Measurements from ENCODE around the gene KRT74. TPM values are rescaled to one million over a fixed set of nuclear protein-coding genes. Genes with fewer than 3 reads are reported as not detected.

The KRT74 gene
- total and polyA plus RNA-seq, 2 of the 13 experiments (the other 11 are each of a cell fraction or from before 2014, with no cell fraction given), result not detected

GRCh38 chr12:52601671-52602070, 28.0 kb upstream of the KRT74 start:
- CTCF ChIA-PET (ENCODE audit: low intra/inter-chr PET ratio, low total read pairs), result no interaction called here
- BruUV-seq (replicated peaks), result no TSS peak
- peaks cover 3 to 32% of the 10 kb centered on the region in 2 experiments; a peak in 4 of 5 replicates for H3K27me3 ChIP-seq (ENCODE audit: control insufficient read depth in 1 of 2, insufficient read depth in 2 of 2, low read length in 2 of 2)

More at GRCh38 chr12:52601671-52602070, 28.0 kb upstream of the KRT74 start:
- WGBS (ENCODE audit: low lambda C conversion rate), result 6% methylated on average over 3 of the region's 4 CpGs
- H3K9me3 ChIP-seq (ENCODE audit: low read length), result no peaks in the 10 kb centered on the region
- FAIRE-seq (no peak), ATAC-seq (no peak), DNase-seq (ENCODE audit: low spot score) (no peak)
- no peak overlapping the region for H3K9ac ChIP-seq (ENCODE audit: insufficient read depth, low read depth, low read length)
- no peak overlapping the region for H3K4me2 ChIP-seq (ENCODE audit: low read depth, low read length)
- H4K20me1 ChIP-seq (ENCODE audit: insufficient read depth, low read length), result no peaks in the 10 kb centered on the region
- H3K27ac ChIP-seq (ENCODE audit: extremely low read length, insufficient read depth, low read length), result no peak overlapping the region
- no peaks in the 10 kb centered on the region for H3K4me1 ChIP-seq (ENCODE audit: insufficient read depth, low read length)
- H3K36me3 ChIP-seq (replicated peaks in 1 of 2; ENCODE audit: control insufficient read depth in 1 of 2, insufficient read depth in 2 of 2, low read length in 2 of 2), result no peaks in the 10 kb centered on the region
- POLR2A ChIA-PET, result no interaction called here
- intact Hi-C loops (cut with micrococcal nuclease; ENCODE audit: unreplicated experiment), result no loop called here
- no peaks in the 10 kb centered on the region for H3K79me2 ChIP-seq (ENCODE audit: insufficient read depth, low read length)
- no peak overlapping the region for H2AFZ ChIP-seq (ENCODE audit: low read length)
- in situ Hi-C loops (cut with HindIII; ENCODE audit: extremely low pct_ligation_motif_present, low pct_unique_long_range_greater_than_20kb), result no loop called here
- H3K4me3 ChIP-seq (replicated peaks in 1 of 3; ENCODE audit: insufficient read depth in 1 of 3, low read depth in 2 of 3, low read length in 3 of 3), result no peak overlapping the region
- TF ChIP-seq ZNF142 (CRISPR knock-in tag; IDR thresholded peaks at IDR 0.05) (no peak), FOXO1 (CRISPR knock-in tag; IDR thresholded peaks at IDR 0.05) (no peak), ATF5 (CRISPR knock-in tag; IDR thresholded peaks at IDR 0.05; ENCODE audit: low read depth) (no peak), CC2D1A (CRISPR knock-in tag; IDR thresholded peaks at IDR 0.05) (no peak), ZNF235 (CRISPR knock-in tag; IDR thresholded peaks at IDR 0.05; ENCODE audit: borderline replicate concordance) (no peak), ZNF737 (CRISPR knock-in tag; IDR thresholded peaks at IDR 0.05; ENCODE audit: borderline replicate concordance) (no peak), PBX3 (CRISPR knock-in tag; IDR thresholded peaks at IDR 0.05; ENCODE audit: borderline replicate concordance) (no peak)

Measured in HepG2 (cell line).